SHP77 (cell line): ENCODE measurements around the gene L3MBTL4.

Experiments
- DNase-seq, 2 experiments: peaks; one replicate each; lab custom pipeline; 2025; lab: John Stamatoyannopoulos, UW

L3MBTL4 gene

DNA sequence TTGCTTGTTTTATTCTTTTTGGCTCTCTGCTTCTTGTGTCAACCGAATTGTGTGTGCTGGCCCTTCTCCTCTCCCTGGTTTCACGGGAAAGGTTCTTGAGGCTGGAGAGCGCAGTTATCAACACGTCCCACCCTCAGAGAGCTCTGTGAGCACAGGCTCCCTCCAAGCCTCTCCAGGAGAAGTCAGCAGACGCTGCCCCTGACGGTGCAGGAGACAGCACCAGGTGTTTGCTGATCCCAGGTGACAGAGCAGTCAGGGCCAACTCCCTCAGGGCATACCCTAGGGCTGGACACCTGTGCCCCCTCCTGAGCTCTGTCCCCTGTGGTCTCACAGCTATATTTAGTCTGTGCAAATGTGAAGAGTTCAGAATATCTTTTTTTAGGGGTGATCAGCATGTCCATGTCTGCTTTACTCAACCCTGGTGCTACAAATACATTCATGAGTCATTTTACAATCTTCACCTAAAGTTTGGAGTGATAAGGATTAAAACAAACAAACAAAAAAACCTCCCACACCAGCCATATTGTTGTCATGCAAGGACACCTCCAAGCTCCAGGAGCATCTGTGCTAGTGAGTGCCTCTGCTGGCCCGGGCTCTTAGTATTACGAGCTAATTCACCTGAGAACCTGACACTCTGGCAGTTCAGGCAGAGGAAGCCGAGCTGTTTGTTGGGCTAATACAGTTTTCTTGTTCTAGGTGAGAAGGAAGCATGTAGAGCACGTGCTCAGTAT, 453.4 kb downstream of the L3MBTL4 start:
- no peak for DNase-seq

DNA sequence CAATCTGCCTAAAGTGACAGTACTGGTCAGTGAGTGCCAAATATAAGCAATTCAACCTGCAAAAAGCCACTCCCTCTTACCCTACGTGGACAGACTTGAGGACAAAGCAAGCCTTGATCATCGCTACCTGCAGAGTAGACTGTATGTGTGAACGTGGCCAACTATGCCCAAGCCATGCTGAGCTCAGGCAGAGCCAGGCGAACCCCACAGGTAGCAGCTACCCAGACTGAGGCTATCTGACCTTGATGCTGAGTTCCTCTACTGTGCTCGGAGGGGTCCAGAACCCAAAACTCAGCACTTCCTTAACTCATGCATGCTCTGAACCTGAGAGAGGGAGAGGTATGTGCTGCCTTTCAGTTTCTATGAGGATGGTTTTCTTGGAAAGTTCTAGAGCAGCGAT, 455.9 kb downstream of the L3MBTL4 start:
- DNase-seq = no peak

GRCh38 chr18:5955861-5956260, 458.9 kb downstream of the L3MBTL4 start:
- no peak for DNase-seq

GRCh38 chr18:5951515-5952091, 463.1 kb downstream of the L3MBTL4 start:
- no peak for DNase-seq

DNA sequence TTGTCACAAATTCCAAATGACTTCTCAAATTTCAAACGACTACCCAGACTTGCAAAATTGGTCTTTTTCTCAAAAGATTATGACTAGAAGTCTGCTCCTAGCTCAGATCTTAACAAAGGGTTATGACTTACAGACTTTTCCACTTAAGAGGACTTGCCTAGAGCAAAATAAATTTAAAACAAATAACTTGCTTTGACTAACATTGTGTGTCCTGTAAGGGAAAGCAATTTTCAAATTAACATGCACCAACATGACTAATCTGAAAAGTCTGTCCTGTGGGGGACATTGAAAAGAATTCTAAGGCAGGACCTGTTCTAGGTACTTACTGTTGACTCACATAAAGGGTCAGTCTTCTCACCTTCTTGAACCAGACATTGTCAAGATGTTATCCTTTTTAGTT, 465.9 kb downstream of the L3MBTL4 start:
- no peak for DNase-seq

GRCh38 chr18:5948237-5948636, 466.5 kb downstream of the L3MBTL4 start:
- DNase-seq = no peak

DNA sequence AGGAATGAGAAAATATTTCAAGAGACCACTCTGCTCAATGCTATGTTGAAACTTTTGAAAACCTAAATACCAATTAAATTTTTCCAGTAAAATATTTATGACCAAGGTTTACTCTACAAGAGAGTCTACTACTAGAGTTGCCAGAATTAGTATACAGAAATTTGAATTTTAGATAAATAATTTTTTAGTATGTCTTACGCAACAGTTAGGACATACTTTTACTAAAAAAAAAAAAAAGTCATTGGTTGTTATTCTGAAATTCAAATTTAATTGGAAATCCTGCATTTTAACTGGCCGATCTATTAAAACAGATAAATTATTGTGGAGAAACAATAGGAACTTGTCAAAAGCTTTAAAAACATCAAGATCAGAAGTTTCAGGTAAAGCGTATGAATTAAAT, 470.3 kb downstream of the L3MBTL4 start:
- no peak for DNase-seq

DNA sequence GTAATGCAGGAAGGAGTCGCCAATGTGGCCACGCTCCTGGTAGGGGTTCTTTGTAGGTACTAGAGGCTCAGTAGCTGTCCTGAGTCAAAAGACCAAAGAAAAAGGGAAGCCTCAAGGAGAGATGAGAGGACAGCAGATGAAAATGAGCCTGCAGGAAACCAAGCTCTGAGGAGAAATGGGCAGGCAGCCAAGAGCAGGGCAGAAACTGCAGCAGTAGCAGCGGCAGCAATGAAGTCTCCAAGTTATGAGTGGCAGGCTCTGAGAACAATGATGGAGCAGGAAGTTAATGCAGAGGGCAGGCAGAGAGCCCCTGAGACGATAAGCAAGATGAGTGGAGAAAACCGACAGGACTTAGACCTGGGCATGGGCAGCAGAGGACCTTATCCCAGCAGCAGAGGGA, 471.2 kb downstream of the L3MBTL4 start:
- DNase-seq = peak in 1 of 2 experiments; percentile 9

GRCh38 chr18:5942591-5942990, 472.1 kb downstream of the L3MBTL4 start:
- DNase-seq = no peak

GRCh38 chr18:5941890-5942289, 472.8 kb downstream of the L3MBTL4 start:
- DNase-seq = no peak

DNA sequence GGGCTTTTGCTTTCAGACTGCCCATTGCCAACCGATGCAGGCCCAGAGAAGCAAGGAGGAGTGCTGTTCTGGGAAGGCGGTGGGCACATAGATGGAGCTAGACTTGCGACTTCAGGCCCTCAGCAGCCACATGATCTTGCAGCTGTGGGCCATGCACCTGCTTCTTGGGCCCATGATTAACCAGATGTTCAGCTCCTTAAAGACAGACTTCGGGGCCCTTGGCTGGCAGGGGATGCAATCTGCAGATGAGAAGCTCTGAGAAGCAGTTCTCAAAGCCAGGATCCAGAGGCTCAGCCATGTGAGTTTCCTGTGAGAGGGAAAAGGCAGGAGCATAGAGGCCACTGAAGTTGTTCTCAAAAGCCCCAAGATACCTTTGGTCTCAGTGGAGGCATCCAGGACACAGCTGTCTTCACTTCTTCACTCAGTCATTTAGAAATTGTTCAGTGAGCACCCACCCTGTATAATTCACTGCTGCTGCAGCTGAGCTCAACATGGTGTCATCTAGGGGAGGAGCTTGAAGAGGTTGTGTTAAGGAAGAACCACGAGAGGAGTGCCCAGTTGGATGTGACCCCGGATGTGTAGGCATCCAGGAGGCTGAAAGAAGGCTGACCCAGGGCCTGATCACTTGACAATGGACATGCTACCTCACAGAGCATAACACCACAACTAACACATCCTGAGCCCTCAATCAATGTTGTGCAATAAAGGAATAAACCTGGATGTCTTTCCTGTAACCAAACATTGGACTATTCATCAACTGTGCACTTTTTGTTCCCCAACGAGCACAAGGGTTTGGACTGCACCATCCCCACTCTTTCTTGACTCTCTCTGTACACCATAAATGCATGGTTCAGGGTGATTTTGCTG, 474.7 kb downstream of the L3MBTL4 start:
- DNase-seq = no peak

- DNase-seq = no peak
Measured at GRCh38 chr18:5937795-5938194, 476.9 kb downstream of the L3MBTL4 start.

DNA sequence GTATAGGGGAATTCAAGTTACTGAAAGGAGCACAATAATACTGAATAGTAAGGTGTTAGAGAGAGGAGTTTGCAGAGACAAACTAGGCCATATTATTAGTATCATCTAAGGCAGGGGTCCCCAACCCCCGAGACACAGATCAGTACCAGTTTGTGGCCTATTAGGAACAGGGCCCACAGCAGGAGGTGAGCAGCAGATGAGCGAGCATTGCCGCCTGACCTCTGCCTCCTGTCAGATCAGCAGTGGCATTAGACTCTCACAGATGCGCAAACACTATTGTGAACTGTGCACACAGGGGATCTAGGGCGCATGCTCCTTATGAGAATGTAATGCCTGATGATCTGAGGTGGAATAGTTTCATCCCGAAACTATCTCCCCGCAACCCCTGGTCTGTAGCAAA, 477.6 kb downstream of the L3MBTL4 start:
- no peak for DNase-seq

DNA sequence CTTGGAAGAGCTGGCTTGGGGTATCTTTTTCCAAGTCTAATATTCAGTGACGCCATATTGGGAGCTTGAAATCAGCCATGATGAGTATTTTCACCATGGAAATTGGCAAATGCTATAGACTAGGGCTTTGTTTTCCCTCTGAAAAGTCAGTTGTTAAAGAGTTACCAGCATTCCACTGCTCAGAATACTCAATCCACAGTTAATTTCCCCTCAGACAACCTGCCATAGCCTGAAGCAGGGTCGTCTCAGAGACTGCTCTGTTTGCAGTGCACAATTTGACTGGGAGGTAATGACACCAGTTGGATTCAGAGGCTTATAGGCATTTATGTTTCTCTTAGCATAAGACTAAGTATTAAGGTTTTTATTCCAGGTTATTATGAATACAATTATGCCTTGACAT, 483.9 kb downstream of the L3MBTL4 start:
- DNase-seq = no peak

- DNase-seq = no peak
Measured at GRCh38 chr18:5918205-5918858, 496.4 kb downstream of the L3MBTL4 start.

DNA sequence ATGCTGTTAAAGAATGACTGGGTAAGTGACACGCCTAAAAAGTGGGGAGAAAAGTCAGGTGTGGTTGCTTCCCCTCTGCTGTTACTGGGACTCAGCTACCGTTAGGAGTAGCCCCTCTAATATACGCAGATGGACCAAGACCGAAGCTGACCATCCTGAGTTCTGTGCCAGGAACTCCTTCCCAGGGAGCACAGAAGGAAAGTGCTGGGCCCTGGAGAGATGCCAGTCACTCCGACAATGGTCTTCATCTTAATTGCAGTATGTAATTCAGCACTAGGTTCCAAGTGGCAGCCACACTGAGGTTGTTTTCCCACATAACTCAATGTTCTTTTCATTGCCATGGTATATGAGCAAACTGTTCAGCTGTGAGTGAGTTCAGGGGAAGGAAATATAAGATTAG, 499.8 kb downstream of the L3MBTL4 start:
- no peak for DNase-seq

- DNase-seq = no peak
Measured at GRCh38 chr18:5914016-5914415, 500.7 kb downstream of the L3MBTL4 start.

DNA sequence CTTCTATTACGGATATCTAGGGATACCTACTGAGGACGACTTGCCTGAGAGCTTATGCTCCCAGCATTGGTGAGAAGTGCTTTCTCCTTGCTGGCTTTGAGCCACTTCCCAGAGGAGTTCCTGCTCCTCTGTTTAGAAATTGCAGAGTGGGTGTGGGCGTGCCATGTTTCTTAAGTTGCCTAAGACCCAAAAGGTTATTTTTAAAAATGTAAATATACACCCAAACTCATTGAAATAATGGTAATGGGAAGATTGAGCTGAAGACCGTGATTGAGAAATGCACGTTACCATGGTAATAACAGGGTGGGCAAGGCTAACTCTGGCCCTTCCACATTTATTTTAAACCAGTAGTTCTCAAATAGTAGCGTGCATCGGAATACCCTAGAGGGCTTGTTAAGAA, 502.1 kb downstream of the L3MBTL4 start:
- no peak for DNase-seq

DNA sequence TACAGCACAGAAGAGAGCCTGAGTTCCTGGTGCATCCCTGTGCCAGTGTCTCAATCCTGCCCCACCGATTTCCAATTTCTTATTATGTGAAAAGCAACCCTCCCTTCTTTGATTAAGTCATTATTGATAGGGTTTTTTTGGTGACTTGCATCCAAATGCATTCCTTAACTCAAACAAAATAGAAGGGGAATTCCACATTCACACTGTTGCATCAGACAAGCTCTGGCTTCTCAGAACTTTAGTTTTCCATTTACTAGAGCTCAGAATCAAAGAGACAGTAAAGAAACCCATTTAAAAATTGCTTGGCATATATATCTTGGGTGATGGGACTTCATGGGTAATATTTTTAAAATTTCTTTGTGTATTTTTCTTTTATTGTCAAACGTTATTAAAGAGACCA, 505.6 kb downstream of the L3MBTL4 start:
- no peak for DNase-seq
